ENCODE measurements around the gene SCIMP. TPM values are rescaled to one million over a fixed set of nuclear protein-coding genes. Genes with fewer than 3 reads are reported as not detected.
"Not testable (repeated sequence)": the region's sequence is repeated elsewhere in the genome, so short reads cannot be mapped to it uniquely, and the experiment has no call there.

Gene SCIMP
- polyA plus RNA-seq, 1 experiment: not detected

DNA sequence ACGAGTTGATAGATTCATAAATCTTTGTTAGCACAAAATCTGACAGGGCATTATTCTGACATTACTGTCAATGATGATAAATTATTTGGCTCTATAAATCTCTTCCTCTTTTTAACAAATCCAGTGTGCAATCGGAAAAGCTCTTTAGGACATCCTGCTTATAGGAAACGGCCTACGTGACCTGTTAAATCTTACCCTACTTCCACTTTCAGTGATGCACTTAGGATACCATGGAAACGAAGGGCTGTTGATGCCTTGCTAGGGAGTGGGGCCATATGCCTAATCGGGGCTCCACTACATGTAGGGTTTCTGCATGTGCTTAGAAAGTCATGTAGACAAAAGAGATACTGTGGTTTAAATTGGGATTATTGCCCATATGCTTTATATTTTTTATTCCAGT lies 70.2 kb downstream of the SCIMP start:
- TF ChIP-seq, protein P1, sequence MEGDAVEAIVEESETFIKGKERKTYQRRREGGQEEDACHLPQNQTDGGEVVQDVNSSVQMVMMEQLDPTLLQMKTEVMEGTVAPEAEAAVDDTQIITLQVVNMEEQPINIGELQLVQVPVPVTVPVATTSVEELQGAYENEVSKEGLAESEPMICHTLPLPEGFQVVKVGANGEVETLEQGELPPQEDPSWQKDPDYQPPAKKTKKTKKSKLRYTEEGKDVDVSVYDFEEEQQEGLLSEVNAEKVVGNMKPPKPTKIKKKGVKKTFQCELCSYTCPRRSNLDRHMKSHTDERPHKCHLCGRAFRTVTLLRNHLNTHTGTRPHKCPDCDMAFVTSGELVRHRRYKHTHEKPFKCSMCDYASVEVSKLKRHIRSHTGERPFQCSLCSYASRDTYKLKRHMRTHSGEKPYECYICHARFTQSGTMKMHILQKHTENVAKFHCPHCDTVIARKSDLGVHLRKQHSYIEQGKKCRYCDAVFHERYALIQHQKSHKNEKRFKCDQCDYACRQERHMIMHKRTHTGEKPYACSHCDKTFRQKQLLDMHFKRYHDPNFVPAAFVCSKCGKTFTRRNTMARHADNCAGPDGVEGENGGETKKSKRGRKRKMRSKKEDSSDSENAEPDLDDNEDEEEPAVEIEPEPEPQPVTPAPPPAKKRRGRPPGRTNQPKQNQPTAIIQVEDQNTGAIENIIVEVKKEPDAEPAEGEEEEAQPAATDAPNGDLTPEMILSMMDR (IDR thresholded peaks at IDR 0.05; ENCODE audit: insufficient read depth, low read depth, low read length): no peak
- no peaks in the 10 kb centered on the region for H3K27me3 ChIP-seq (ENCODE audit: control insufficient read depth, insufficient read depth, low read length)
- H3K4me3 ChIP-seq (ENCODE audit: low read depth, low read length): no peak overlapping the region
- POLR2A ChIA-PET: no interaction called here
- H3K36me3 ChIP-seq (ENCODE audit: control insufficient read depth, insufficient read depth, low read length): no peaks in the 10 kb centered on the region
- CTCF ChIA-PET: no interaction called here
- no peak for DNase-seq (ENCODE audit: low read depth)

DNA sequence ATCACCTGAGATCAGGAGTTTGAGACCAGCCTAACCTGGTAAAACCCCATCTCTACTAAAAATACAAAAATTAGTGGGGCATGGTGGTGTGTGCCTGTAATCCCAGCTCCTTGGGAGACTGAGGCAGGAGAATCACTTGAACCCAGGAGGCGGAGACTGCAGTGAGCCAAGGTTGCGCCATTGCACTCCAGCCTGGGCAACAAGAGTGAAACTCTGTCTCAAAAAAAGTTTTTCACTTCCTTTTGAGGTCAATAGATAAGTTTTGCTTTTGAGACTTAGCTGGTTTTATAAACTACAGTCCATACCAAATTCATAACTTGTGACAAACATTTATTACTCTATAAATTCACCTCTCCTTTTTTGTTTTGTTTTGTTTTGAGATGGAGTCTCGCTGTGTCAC lies 72.9 kb downstream of the SCIMP start:
- H3K27me3 ChIP-seq (ENCODE audit: control insufficient read depth, insufficient read depth, low read length); DNase-seq (ENCODE audit: low read depth); POLR2A ChIA-PET; H3K4me3 ChIP-seq (ENCODE audit: low read depth, low read length); CTCF ChIA-PET; H3K36me3 ChIP-seq (ENCODE audit: control insufficient read depth, insufficient read depth, low read length): not testable (repeated sequence)

DNA sequence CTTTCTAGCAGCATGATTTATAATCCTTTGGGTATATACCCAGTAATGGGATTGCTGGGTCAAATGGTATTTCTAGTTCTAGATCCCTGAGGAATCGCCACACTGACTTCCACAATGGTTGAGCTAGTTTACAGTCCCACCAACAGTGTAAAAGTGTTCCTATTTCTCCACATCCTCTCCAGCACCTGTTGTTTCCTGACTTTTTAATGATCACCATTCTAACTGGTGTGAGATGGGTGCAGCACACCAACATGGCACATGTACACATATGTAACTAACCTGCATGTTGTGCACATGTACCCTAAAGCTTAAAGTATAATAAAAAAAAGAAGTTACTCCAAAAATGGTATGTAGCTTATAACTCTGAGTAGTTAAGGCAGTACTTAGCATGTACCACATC lies 74.0 kb downstream of the SCIMP start:
- CTCF ChIA-PET; POLR2A ChIA-PET; H3K36me3 ChIP-seq (ENCODE audit: control insufficient read depth, insufficient read depth, low read length); DNase-seq (ENCODE audit: low read depth); H3K4me3 ChIP-seq (ENCODE audit: low read depth, low read length); H3K27me3 ChIP-seq (ENCODE audit: control insufficient read depth, insufficient read depth, low read length): not testable (repeated sequence)

Other genes starting within 250 kb of the SCIMP start
- gene CAMTA2, start 247.2 kb downstream of the SCIMP start, polyA plus RNA-seq (2011; rRNA removed): 40.6 and 65.6 TPM in 2 replicates
- 0.55 and 1.3 TPM in 2 replicates for gene INCA1, start 237.3 kb downstream of the SCIMP start, polyA plus RNA-seq (2011; rRNA removed)
- gene KIF1C, start 236.9 kb downstream of the SCIMP start, polyA plus RNA-seq (2011; rRNA removed): 72.8 and 81.6 TPM in 2 replicates
- gene SLC52A1, start 199.4 kb downstream of the SCIMP start, polyA plus RNA-seq (2011; rRNA removed): 0.13 and 0.23 TPM in 2 replicates
- gene ZFP3, start 156.4 kb downstream of the SCIMP start, polyA plus RNA-seq (2011; rRNA removed): 2.0 and 3.7 TPM in 2 replicates
- gene ZNF232, start 123.0 kb downstream of the SCIMP start, polyA plus RNA-seq (2011; rRNA removed): 3.1 and 4.4 TPM in 2 replicates
- 0.01 TPM in 1 of 2 replicates, not detected in the other for gene USP6, start 118.8 kb downstream of the SCIMP start, polyA plus RNA-seq (2011; rRNA removed)
- 3.1 and 4.1 TPM in 2 replicates for gene ZNF594, start 43.0 kb downstream of the SCIMP start, polyA plus RNA-seq (2011; rRNA removed)
- gene RABEP1, start 47.4 kb upstream of the SCIMP start, polyA plus RNA-seq (2011; rRNA removed): 14.9 and 29.1 TPM in 2 replicates
- 44.4 and 82.7 TPM in 2 replicates for gene NUP88, start 184.8 kb upstream of the SCIMP start, polyA plus RNA-seq (2011; rRNA removed)
- 22.8 and 29.9 TPM in 2 replicates for gene RPAIN, start 185.3 kb upstream of the SCIMP start, polyA plus RNA-seq (2011; rRNA removed)
- 63.8 and 111 TPM in 2 replicates for gene C1QBP, start 204.3 kb upstream of the SCIMP start, polyA plus RNA-seq (2011; rRNA removed)
- 6.4 and 9.1 TPM in 2 replicates for gene DHX33, start 234.1 kb upstream of the SCIMP start, polyA plus RNA-seq (2011; rRNA removed)

Measured in BJ (cell line).